Left ventricle myocardium inferior (tissue), 1 donor: ENCODE results near the gene PELI2. TPM values are rescaled to one million over a fixed set of nuclear protein-coding genes. Genes with fewer than 3 reads are reported as not detected.

ENCODE experiments used
- DNase-seq: peaks from one replicate; pipeline ENCODE4 v3.0.0-alpha.2; 2020
- H3K27ac ChIP-seq: fragments of 200-600 bp; replicated peaks from 2 replicates; pipeline ENCODE4 v1.8.0; 2021
- H3K27me3 ChIP-seq: fragments of 200-600 bp; 2 replicates; pipeline ENCODE4 v1.8.0; 2021; ENCODE audit warnings: low read depth
- H3K36me3 ChIP-seq: fragments of 200-600 bp; 2 replicates; pipeline ENCODE4 v1.8.0; 2021
- H3K4me1 ChIP-seq: fragments of 200-600 bp; 2 replicates; pipeline ENCODE4 v1.8.0; 2021
- H3K4me3 ChIP-seq: fragments of 200-600 bp; 2 replicates; pipeline ENCODE4 v1.8.0; 2021; ENCODE audit warnings: mild to moderate bottlenecking, moderate library complexity
- H3K9me3 ChIP-seq: fragments of 200-600 bp; replicated peaks from 2 replicates; pipeline ENCODE4 v1.8.0; 2021
- intact Hi-C: fragments of 100-400 bp; cut with micrococcal nuclease; formaldehyde crosslinking; loops from one replicate; pipeline ENCODE4 v1.11.0; 2022
- total RNA-seq: library from RNA; stranded (reverse); fragmentation: NEBNext Ultra II Directional; extraction: Animal tissue kit (Norgen Biotek cat#: 25700); gene quantifications from one replicate; pipeline ENCODE4 v1.2.1, GENCODE V29; 2021
- TF ChIP-seq, protein P1 (sequence below): fragments of 200-600 bp; IDR thresholded peaks from 2 replicates; pipeline ENCODE4 v1.8.0; 2021; ENCODE audit warnings: antibody characterized with exemption, mild to moderate bottlenecking, borderline replicate concordance
- donor health status: DM: no; HTN: yes; CAD: no; lungs with severe emphysema.

The PELI2 gene
- total RNA-seq, 1 donor from 2014 or later, result 2.0 TPM

DNA sequence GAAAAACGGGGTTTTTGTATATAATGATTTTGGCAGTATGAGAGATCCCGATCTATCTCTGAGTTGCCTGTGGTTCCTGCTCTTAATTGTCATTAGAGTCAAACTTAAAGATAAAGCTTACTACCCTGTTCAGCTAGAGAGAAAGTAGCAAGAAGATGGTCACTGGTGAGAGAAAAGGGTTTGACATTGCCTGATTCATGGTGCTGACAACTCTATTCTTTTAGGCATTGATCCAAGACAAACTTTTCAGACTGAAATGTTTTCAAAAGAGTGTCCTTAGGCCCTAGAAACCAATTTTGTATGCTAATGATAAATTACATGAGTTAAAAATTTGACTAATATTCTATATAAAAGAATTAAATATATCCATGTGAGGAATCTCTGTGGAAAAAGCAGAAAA is 35.1 kb downstream of the PELI2 start:
- H3K4me1 ChIP-seq, result peaks cover 11% of the 10 kb centered on the region
- intact Hi-C loops, result no loop called here

DNA sequence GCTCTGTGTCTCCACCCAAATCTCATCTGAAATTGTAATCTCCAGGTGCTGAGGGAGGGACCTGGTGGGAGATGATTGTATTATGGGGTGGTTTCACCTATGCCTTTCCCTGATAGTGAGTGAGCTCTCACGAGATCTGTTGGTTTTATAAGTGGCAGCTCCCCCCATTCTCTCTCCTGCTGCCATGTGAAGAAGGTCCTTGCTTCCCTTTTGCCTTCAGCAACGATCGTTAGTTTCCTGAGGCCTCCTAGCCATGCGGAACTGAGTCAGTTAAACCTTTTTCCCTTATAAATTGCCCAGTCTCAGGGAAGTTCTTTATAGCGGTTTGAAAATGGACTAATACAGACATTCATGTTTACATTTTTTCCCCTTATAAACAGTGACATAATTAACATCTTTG is 36.1 kb downstream of the PELI2 start:
- no peak for DNase-seq
- Histone ChIP-seq H3K36me3 (no peaks in the 10 kb centered on the region), H3K27ac (no peak overlapping the region), H3K9me3 (no peaks in the 10 kb centered on the region), H3K4me1 (peaks cover under 1% of the 10 kb centered on the region), H3K4me3 (no peak overlapping the region), H3K27me3 (no peaks in the 10 kb centered on the region)
- TF ChIP-seq, protein P1, sequence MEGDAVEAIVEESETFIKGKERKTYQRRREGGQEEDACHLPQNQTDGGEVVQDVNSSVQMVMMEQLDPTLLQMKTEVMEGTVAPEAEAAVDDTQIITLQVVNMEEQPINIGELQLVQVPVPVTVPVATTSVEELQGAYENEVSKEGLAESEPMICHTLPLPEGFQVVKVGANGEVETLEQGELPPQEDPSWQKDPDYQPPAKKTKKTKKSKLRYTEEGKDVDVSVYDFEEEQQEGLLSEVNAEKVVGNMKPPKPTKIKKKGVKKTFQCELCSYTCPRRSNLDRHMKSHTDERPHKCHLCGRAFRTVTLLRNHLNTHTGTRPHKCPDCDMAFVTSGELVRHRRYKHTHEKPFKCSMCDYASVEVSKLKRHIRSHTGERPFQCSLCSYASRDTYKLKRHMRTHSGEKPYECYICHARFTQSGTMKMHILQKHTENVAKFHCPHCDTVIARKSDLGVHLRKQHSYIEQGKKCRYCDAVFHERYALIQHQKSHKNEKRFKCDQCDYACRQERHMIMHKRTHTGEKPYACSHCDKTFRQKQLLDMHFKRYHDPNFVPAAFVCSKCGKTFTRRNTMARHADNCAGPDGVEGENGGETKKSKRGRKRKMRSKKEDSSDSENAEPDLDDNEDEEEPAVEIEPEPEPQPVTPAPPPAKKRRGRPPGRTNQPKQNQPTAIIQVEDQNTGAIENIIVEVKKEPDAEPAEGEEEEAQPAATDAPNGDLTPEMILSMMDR, result no peak
- intact Hi-C loops, result no loop called here

More for the DNA sequence above, 35.1 kb downstream of the PELI2 start:
- Histone ChIP-seq H3K4me3 (no peak overlapping the region), H3K9me3 (no peaks in the 10 kb centered on the region), H3K27ac (no peak overlapping the region), H3K27me3 (no peaks in the 10 kb centered on the region), H3K36me3 (no peaks in the 10 kb centered on the region)
- DNase-seq, result no peak
- TF ChIP-seq, protein P1, result no peak

DNA sequence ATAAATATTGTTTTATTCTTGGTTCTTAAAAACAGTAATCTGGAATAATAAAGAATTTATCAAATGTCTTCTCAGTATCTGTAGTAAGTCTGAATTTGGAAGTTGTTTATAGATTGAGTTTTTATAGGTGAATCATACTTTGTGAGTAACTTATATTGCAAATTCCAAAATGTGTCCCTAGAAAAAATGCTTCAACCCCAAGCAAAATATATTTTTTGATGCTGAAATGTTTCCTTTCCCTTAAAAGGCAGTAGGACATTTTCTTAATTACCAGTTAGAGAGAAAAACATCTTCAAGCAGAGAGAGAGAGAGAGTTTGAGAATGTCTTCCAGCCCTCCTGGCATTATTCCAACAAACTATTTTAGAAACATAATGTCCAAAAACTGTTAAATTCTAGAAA is 37.9 kb downstream of the PELI2 start:
- Histone ChIP-seq H3K36me3 (no peaks in the 10 kb centered on the region), H3K4me1 (peaks cover 8% of the 10 kb centered on the region), H3K4me3 (no peak overlapping the region), H3K9me3 (no peaks in the 10 kb centered on the region), H3K27me3 (no peaks in the 10 kb centered on the region), H3K27ac (no peak overlapping the region)
- no peak for DNase-seq
- intact Hi-C loops, result no loop called here
- TF ChIP-seq, protein P1, result no peak

DNA sequence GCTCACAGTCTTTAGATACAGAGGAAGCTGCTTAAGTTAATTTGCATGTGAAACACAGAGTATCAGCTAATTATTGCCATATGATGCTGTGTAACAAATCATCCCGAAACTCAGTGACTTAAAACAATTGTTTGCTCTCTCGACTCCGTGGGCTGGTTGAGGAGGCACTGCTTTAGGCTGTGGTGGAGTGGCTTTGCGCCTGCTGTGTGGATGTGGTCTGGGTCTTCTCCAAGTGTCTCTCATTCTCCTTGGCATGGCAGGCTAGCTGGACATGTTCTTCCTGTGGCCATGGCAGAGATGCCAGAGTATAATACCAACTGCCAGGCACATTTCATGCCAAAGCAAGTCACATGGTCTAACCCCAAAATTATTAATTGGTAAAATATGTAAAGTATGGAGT is 40.9 kb downstream of the PELI2 start:
- DNase-seq, result no peak
- Histone ChIP-seq H3K9me3 (peaks cover 19% of the 10 kb centered on the region), H3K36me3 (no peaks in the 10 kb centered on the region), H3K27ac (no peak overlapping the region), H3K4me3 (no peak overlapping the region), H3K27me3 (no peaks in the 10 kb centered on the region), H3K4me1 (peaks cover 8% of the 10 kb centered on the region)
- intact Hi-C loops, result no loop called here
- TF ChIP-seq, protein P1, result no peak

DNA sequence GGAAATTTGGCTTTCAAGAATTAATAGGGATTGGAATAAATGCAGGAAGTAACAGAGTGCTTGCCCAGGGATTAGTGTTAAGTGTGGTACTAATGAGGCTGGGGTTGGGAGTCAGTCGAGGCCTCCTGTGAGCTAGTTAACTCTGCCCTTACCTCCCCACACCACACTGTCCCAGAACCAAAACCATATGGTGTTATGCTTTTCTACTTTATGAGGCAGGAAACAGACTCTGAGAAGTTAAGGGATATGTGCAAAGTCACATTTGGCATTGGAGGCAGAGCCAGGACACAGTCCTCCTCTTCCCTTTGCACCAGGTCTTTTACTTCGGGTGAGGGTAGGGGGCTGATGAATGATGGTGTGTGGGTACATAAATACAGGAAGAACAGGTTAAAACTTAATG is 41.9 kb downstream of the PELI2 start:
- Histone ChIP-seq H3K27ac (no peak overlapping the region), H3K36me3 (no peaks in the 10 kb centered on the region), H3K9me3 (peaks cover 29% of the 10 kb centered on the region), H3K27me3 (no peaks in the 10 kb centered on the region), H3K4me3 (no peak overlapping the region), H3K4me1 (peaks cover 8% of the 10 kb centered on the region)
- DNase-seq, result no peak
- intact Hi-C loops, result no loop called here
- TF ChIP-seq, protein P1, result no peak

DNA sequence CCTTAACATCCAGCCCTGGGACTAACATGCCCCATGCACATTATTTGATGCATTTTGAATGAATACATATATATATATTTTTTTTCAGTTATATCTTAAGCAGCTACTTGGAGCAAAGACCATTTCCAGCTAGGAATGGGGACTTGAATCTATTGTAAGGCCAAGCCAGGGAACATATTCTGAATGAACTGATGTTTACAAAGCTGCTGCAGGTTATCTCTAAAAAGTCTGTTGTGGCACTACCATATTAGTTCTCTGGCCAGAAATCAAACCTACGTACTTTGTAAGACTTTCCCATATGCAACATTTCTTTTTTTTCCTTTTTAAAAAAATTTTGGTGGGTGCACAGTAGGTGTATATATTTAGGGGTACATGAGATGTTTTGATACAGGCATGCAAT is 43.4 kb downstream of the PELI2 start:
- H3K4me1 ChIP-seq, result peaks cover 8% of the 10 kb centered on the region
- intact Hi-C loops, result no loop called here
- H3K9me3 ChIP-seq, result peaks cover 44% of the 10 kb centered on the region
- H3K27me3 ChIP-seq, result no peaks in the 10 kb centered on the region
- H3K27ac ChIP-seq, result no peak overlapping the region
- H3K4me3 ChIP-seq, result no peak overlapping the region
- TF ChIP-seq, protein P1, result no peak
- H3K36me3 ChIP-seq, result no peaks in the 10 kb centered on the region
- DNase-seq, result no peak
